ENCODE results near the gene ZNF454.

DNA sequence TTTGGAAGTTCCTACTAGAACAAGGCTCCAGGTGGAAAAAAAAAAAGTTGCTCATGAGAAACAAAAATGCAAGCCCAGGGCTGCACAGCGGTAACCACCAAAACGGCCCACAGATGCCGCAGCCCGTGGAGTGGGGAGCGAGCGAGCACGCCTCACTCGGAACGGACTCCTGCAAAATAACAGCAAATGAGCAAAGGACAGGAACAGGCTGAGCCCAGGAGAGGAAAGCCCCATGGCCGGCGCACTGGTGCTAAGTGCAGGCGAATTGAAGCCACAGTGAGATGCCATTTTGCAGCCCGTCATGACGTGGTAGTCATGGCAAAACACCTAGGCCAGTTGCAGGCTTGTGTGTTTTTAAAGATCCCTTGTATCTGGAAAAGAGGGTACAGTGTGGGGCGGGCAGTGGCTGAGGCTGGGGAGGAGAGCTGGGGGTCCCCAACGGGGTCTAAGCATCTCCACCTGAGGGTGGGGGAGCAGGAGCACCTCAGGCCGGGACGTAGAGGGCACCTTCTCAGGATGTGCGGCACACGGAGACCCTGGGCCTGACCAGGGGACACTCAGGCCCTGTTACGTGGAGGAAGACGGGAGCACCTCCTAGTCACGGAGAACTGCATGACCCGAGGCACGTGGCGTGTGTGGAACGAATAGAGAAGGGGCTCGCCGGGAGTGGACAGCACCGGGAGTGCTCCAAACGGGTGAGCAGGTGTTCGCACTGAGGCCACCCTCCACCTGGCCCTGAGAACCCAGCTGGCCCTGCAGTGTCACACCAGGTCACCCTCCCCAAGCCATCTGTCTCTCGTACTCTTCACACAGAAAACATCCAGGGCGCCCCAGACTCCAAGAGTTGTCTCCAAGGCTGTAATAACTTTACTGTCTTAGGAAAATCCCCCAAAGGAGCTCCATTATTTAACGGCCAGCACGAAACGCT is 43.4 kb downstream of the ZNF454 start:
- TF ChIP-seq CTCF (conservative IDR thresholded peaks at IDR 0.05; ENCODE audit: low read depth, low read length) (no peak), EZH2 (IDR thresholded peaks at IDR 0.05; ENCODE audit: low read length, unreplicated experiment) (no peak)
